Measurements from ENCODE around the gene GYG2. TPM values are rescaled to one million over a fixed set of nuclear protein-coding genes. Genes with fewer than 3 reads are reported as not detected.
"Not testable (repeated sequence)": the region's sequence is repeated elsewhere in the genome, so short reads cannot be mapped to it uniquely, and the experiment has no call there.

GYG2 gene
- polyA plus RNA-seq, 6 donors from 2014 or later = not detected

GRCh38 chrX:2907295-2907694, 78.6 kb downstream of the GYG2 start:
- Mint-ChIP-seq H3K27ac (no peak overlapping the region), H3K27me3 (peaks cover 0 to 5% (median 0%) of the 10 kb centered on the region in 3 donors), H3K4me1 (no peaks in the 10 kb centered on the region), H3K9me3 (peaks cover 1 to 30% (median 17%) of the 10 kb centered on the region in 7 donors), H3K4me3 (no peak overlapping the region), H3K36me3 (peaks cover 17 to 31% of the 10 kb centered on the region in 2 donors)
- ATAC-seq (ENCODE audit: low read depth in 2 of 2) = no peak
- DNase-seq = no peak

GRCh38 chrX:2908125-2908685, 79.5 kb downstream of the GYG2 start:
- Mint-ChIP-seq H3K36me3 (peaks cover 17 to 22% of the 10 kb centered on the region in 2 donors), H3K27me3 (no peaks in the 10 kb centered on the region), H3K4me1 (no peaks in the 10 kb centered on the region), H3K9me3 (peaks cover 0 to 21% (median 9%) of the 10 kb centered on the region in 7 donors), H3K27ac (no peak overlapping the region), H3K4me3 (no peak overlapping the region)
- ATAC-seq (ENCODE audit: low read depth in 2 of 2) = no peak
- no peak for DNase-seq

GRCh38 chrX:2910109-2910508, 81.4 kb downstream of the GYG2 start:
- peaks cover 15 to 17% of the 10 kb centered on the region in 2 donors for H3K36me3 Mint-ChIP-seq
- no peak overlapping the region for H3K4me3 Mint-ChIP-seq
- peaks cover 0 to 7% (median 2%) of the 10 kb centered on the region in 7 donors for H3K9me3 Mint-ChIP-seq
- no peaks in the 10 kb centered on the region for H3K27me3 Mint-ChIP-seq
- ATAC-seq (ENCODE audit: low read depth in 2 of 2) (no peak), DNase-seq (no peak)
- no peak overlapping the region for H3K27ac Mint-ChIP-seq
- no peaks in the 10 kb centered on the region for H3K4me1 Mint-ChIP-seq

- Mint-ChIP-seq H3K4me1 (no peaks in the 10 kb centered on the region), H3K9me3 (peaks cover 0 to 11% (median 1%) of the 10 kb centered on the region in 7 donors), H3K36me3 (peaks cover 9 to 12% of the 10 kb centered on the region in 2 donors), H3K27me3 (no peaks in the 10 kb centered on the region), H3K4me3 (no peak overlapping the region), H3K27ac (no peak overlapping the region)
- DNase-seq (no peak), ATAC-seq (ENCODE audit: low read depth in 2 of 2) (no peak)
These were observed 84.4 kb downstream of the GYG2 start for GRCh38 chrX:2913118-2913517.

GRCh38 chrX:2917767-2918166, 89.0 kb downstream of the GYG2 start:
- Mint-ChIP-seq H3K27ac (peak overlapping the region in 1 of 6 donors; percentile 7), H3K4me1 (no peaks in the 10 kb centered on the region)
- ATAC-seq (ENCODE audit: low read depth in 2 of 2) = no peak

GRCh38 chrX:2921193-2921592, 92.5 kb downstream of the GYG2 start:
- no peak for ATAC-seq (ENCODE audit: low read depth in 2 of 2)
- H3K4me1 Mint-ChIP-seq = no peaks in the 10 kb centered on the region
- peak overlapping the region in 1 of 6 donors; percentile 49 for H3K27ac Mint-ChIP-seq
- H3K36me3 Mint-ChIP-seq = peaks cover 5 to 11% of the 10 kb centered on the region in 2 donors
- H3K27me3 Mint-ChIP-seq = no peaks in the 10 kb centered on the region
- H3K4me3 Mint-ChIP-seq = no peak overlapping the region
- peaks cover 0 to 8% (median 0%) of the 10 kb centered on the region in 7 donors for H3K9me3 Mint-ChIP-seq
- DNase-seq = no peak

More at GRCh38 chrX:2917767-2918166, 89.0 kb downstream of the GYG2 start:
- peaks cover 5 to 11% of the 10 kb centered on the region in 2 donors for H3K36me3 Mint-ChIP-seq
- H3K4me3 Mint-ChIP-seq = no peak overlapping the region
- peaks cover 0 to 11% (median 1%) of the 10 kb centered on the region in 7 donors for H3K9me3 Mint-ChIP-seq
- H3K27me3 Mint-ChIP-seq = no peaks in the 10 kb centered on the region
- no peak for DNase-seq

GRCh38 chrX:2921750-2922149, 93.0 kb downstream of the GYG2 start:
- H3K36me3 Mint-ChIP-seq = peaks cover 0 to 11% of the 10 kb centered on the region in 2 donors
- H3K9me3 Mint-ChIP-seq = peaks cover 0 to 3% (median 0%) of the 10 kb centered on the region in 7 donors
- no peak overlapping the region for H3K4me3 Mint-ChIP-seq
- H3K4me1 Mint-ChIP-seq = peaks cover 0 to 2% (median 0%) of the 10 kb centered on the region in 3 donors
- DNase-seq (no peak), ATAC-seq (ENCODE audit: low read depth in 2 of 2) (no peak)
- H3K27ac Mint-ChIP-seq = no peak overlapping the region
- H3K27me3 Mint-ChIP-seq = no peaks in the 10 kb centered on the region

GRCh38 chrX:2924151-2924550, 95.4 kb downstream of the GYG2 start:
- H3K9me3 Mint-ChIP-seq = peaks cover 0 to 2% (median 0%) of the 10 kb centered on the region in 7 donors
- no peak overlapping the region for H3K27ac Mint-ChIP-seq
- DNase-seq (no peak), ATAC-seq (ENCODE audit: low read depth in 2 of 2) (no peak)
- no peak overlapping the region for H3K4me3 Mint-ChIP-seq
- H3K4me1 Mint-ChIP-seq = peaks cover 4 to 18% (median 5%) of the 10 kb centered on the region in 3 donors
- H3K27me3 Mint-ChIP-seq = no peaks in the 10 kb centered on the region
- H3K36me3 Mint-ChIP-seq = peaks cover 0 to 11% of the 10 kb centered on the region in 2 donors

- Mint-ChIP-seq H3K4me3 (peak overlapping the region in 3 of 8 donors; percentile 63 to 79 (median 74)), H3K4me1 (peaks cover 5 to 25% (median 9%) of the 10 kb centered on the region in 3 donors), H3K27ac (peak overlapping the region in 4 of 6 donors; percentile 34 to 87 (median 46))
- H3K9me3 Mint-ChIP-seq; DNase-seq; ATAC-seq (ENCODE audit: low read depth in 2 of 2); H3K27me3 Mint-ChIP-seq; H3K36me3 Mint-ChIP-seq: not testable (repeated sequence)
These were observed 97.5 kb downstream of the GYG2 start for GRCh38 chrX:2926255-2926654.

- peak overlapping the region in 5 of 6 donors; percentile 37 to 95 (median 58) for H3K27ac Mint-ChIP-seq
- H3K4me1 Mint-ChIP-seq = peaks cover 5 to 25% (median 9%) of the 10 kb centered on the region in 3 donors
- peak overlapping the region; percentile 6 to 79 (median 60) for H3K4me3 Mint-ChIP-seq
- H3K27me3 Mint-ChIP-seq = peaks cover 0 to 8% (median 0%) of the 10 kb centered on the region in 3 donors
- no peaks in the 10 kb centered on the region for H3K36me3 Mint-ChIP-seq
- DNase-seq (no peak), ATAC-seq (ENCODE audit: low read depth in 2 of 2) (no peak)
- peaks cover 0 to 12% (median 6%) of the 10 kb centered on the region in 7 donors for H3K9me3 Mint-ChIP-seq
These were observed 98.0 kb downstream of the GYG2 start for GRCh38 chrX:2926664-2927275.

- ATAC-seq (ENCODE audit: low read depth in 2 of 2) = peak; percentile 8 to 15
- Mint-ChIP-seq H3K4me3 (peak overlapping the region; percentile 84 to 94 (median 89)), H3K9me3 (peaks cover 1 to 15% (median 6%) of the 10 kb centered on the region in 7 donors), H3K4me1 (peaks cover 5 to 25% (median 9%) of the 10 kb centered on the region in 3 donors), H3K27ac (peak overlapping the region in 5 of 6 donors; percentile 44 to 93 (median 68)), H3K27me3 (peaks cover 0 to 8% (median 0%) of the 10 kb centered on the region in 3 donors), H3K36me3 (no peaks in the 10 kb centered on the region)
- peak; percentile 1 for DNase-seq
These were observed 99.5 kb downstream of the GYG2 start for GRCh38 chrX:2928191-2928582.

- Mint-ChIP-seq H3K36me3 (no peaks in the 10 kb centered on the region), H3K4me1 (peaks cover 5 to 25% (median 9%) of the 10 kb centered on the region in 3 donors), H3K27me3 (peaks cover 0 to 8% (median 0%) of the 10 kb centered on the region in 3 donors), H3K4me3 (peak within 1 kb of the TSS; percentile 84 to 94 (median 89)), H3K27ac (peak within 1 kb of the TSS; percentile 44 to 93 (median 62)), H3K9me3 (peaks cover 1 to 15% (median 6%) of the 10 kb centered on the region in 7 donors)
- DNase-seq (peak; percentile 40), ATAC-seq (ENCODE audit: low read depth in 2 of 2) (peak; percentile 86 to 89)
These were observed 100.1 kb downstream of the GYG2 start, which contains the start of gene ARSD for GRCh38 chrX:2928583-2929434. TSS of gene ARSD (minus strand) at chrX:2929339. CDS start at chrX:2929275, 64 bp downstream.

- ATAC-seq (ENCODE audit: low read depth in 2 of 2) (no peak), DNase-seq (no peak)
- Mint-ChIP-seq H3K27ac (no peak overlapping the region), H3K9me3 (peaks cover 1 to 15% (median 6%) of the 10 kb centered on the region in 7 donors), H3K4me3 (peak overlapping the region in 2 of 8 donors; percentile 22 to 89), H3K36me3 (no peaks in the 10 kb centered on the region), H3K4me1 (peaks cover 5 to 25% (median 9%) of the 10 kb centered on the region in 3 donors), H3K27me3 (peaks cover 0 to 17% (median 0%) of the 10 kb centered on the region in 3 donors)
These were observed 102.4 kb downstream of the GYG2 start for GRCh38 chrX:2931155-2931554.

Data from naive B cell (primary cell).